Measurements from ENCODE around the gene CAPN14. TPM values are rescaled to one million over a fixed set of nuclear protein-coding genes. Genes with fewer than 3 reads are reported as not detected.
"Not testable (repeated sequence)": the region's sequence is repeated elsewhere in the genome, so short reads cannot be mapped to it uniquely, and the experiment has no call there.

The CAPN14 gene
- total RNA-seq, 1 experiment from 2014 or later, result not detected

DNA sequence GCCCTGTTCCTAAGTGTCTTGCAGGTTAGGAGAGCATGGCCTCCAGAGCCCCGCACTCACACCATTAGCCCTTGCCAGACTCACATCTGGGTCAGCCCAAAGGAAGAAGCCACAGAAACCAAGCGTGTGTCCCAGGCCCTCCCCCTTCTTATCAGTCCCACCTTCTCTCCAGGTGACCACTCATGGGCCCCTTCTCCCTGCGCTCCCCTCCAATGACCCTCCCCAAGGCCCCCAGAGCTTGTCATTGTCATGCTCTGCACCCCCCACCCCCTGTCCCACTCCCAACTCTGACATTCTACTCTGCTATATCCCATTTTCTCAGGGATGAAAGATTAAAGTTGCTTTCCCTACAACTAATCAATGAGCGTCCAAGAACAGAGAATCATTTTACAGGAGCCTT lies 30.1 kb downstream of the CAPN14 start:
- no TSS peak for BruUV-seq (replicated peaks)
- Histone ChIP-seq H3K9me3 (ENCODE audit: low read length) (no peaks in the 10 kb centered on the region), H3K4me2 (ENCODE audit: low read length) (no peak overlapping the region), H3K79me2 (ENCODE audit: low read length) (no peaks in the 10 kb centered on the region), H3K36me3 (ENCODE audit: low read depth, low read length) (no peaks in the 10 kb centered on the region), H3K27ac (ENCODE audit: low read length) (no peak overlapping the region), H3K9ac (ENCODE audit: low read length) (no peak overlapping the region), H3K9me2 (replicated peaks; ENCODE audit: low read length) (no peaks in the 10 kb centered on the region), H3F3A (ENCODE audit: low read length, unreplicated experiment) (no peaks in the 10 kb centered on the region), H2AFZ (ENCODE audit: low read length) (no peak overlapping the region), H3K4me1 (ENCODE audit: insufficient read depth, low read length) (no peaks in the 10 kb centered on the region), H4K20me1 (ENCODE audit: low read length) (no peaks in the 10 kb centered on the region), H3K4me3 (ENCODE audit: low read length) (no peak overlapping the region), H3K27me3 (ENCODE audit: low read length) (peaks cover 10% of the 10 kb centered on the region; the same call in 1 of the 2 replicates)
- ATAC-seq (no peak), DNase-seq (no peak)
- TF ChIP-seq, protein P1, sequence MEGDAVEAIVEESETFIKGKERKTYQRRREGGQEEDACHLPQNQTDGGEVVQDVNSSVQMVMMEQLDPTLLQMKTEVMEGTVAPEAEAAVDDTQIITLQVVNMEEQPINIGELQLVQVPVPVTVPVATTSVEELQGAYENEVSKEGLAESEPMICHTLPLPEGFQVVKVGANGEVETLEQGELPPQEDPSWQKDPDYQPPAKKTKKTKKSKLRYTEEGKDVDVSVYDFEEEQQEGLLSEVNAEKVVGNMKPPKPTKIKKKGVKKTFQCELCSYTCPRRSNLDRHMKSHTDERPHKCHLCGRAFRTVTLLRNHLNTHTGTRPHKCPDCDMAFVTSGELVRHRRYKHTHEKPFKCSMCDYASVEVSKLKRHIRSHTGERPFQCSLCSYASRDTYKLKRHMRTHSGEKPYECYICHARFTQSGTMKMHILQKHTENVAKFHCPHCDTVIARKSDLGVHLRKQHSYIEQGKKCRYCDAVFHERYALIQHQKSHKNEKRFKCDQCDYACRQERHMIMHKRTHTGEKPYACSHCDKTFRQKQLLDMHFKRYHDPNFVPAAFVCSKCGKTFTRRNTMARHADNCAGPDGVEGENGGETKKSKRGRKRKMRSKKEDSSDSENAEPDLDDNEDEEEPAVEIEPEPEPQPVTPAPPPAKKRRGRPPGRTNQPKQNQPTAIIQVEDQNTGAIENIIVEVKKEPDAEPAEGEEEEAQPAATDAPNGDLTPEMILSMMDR (conservative IDR thresholded peaks at IDR 0.05; ENCODE audit: low read depth, low read length), result no peak
- TF ChIP-seq EZH2phosphoT487 (IDR thresholded peaks at IDR 0.05; ENCODE audit: borderline replicate concordance, low read length) (no peak), EZH2 (IDR thresholded peaks at IDR 0.05; ENCODE audit: low read length, unreplicated experiment) (no peak)
- ChIA-PET POLR2A (ENCODE audit: unreplicated experiment) (no interaction called here), CTCF (no interaction called here)
- intact Hi-C loops (cut with micrococcal nuclease), result no loop called here

DNA sequence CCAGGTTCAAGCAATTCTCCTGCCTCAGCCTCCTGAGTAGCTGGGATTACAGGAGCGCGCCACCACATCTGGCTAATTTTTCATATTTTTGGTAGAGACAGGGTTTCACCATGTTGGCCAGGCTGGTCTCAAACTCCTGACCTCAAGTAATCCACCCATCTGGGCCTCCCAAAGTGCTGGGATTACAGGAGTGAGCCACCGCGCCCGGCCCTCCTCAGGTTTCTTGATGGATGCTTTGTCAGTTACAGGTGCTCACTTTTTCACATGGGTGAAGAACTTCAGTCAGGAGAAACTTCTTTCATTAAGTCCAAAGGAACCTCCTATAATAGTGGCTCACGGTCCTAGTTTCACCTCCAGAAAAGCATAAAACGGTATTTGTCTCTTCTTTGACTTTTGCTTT lies 33.3 kb downstream of the CAPN14 start:
- H4K20me1 ChIP-seq (ENCODE audit: low read length); intact Hi-C loops (cut with micrococcal nuclease); POLR2A ChIA-PET (ENCODE audit: unreplicated experiment); H3K4me3 ChIP-seq (ENCODE audit: low read length); H3K9me2 ChIP-seq (replicated peaks; ENCODE audit: low read length); BruUV-seq (replicated peaks); H3K9me3 ChIP-seq (ENCODE audit: low read length); H3K4me2 ChIP-seq (ENCODE audit: low read length); H3K4me1 ChIP-seq (ENCODE audit: insufficient read depth, low read length); CTCF ChIA-PET; DNase-seq; H2AFZ ChIP-seq (ENCODE audit: low read length); ATAC-seq; H3F3A ChIP-seq (ENCODE audit: low read length, unreplicated experiment); H3K36me3 ChIP-seq (ENCODE audit: low read depth, low read length); H3K79me2 ChIP-seq (ENCODE audit: low read length); H3K27ac ChIP-seq (ENCODE audit: low read length); H3K9ac ChIP-seq (ENCODE audit: low read length): not testable (repeated sequence)
- peaks cover 10% of the 10 kb centered on the region; the same call in 1 of the 2 replicates for H3K27me3 ChIP-seq (ENCODE audit: low read length)

DNA sequence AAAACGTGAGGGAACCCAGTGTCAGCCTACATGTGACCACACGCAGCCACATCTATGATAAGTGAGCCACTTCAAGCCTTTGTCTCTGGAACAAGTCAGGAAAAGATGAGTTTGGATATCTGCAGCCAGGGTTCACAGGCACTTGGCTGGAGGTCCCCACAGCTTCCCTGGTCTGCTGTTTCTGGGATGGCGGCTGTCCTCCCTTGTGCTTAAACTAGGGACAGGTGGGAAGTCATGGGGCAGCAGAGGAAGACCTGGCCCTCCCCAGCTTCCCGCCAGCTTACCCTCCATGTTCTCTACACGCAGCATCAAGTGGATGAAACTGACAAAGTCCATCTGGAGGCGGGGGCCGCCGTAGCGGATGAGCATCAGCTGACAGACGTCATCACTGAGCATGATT lies 40.6 kb downstream of the CAPN14 start:
- Histone ChIP-seq H3K4me1 (ENCODE audit: insufficient read depth, low read length) (no peaks in the 10 kb centered on the region), H3K9me3 (ENCODE audit: low read length) (no peaks in the 10 kb centered on the region), H4K20me1 (ENCODE audit: low read length) (no peaks in the 10 kb centered on the region), H3K9me2 (replicated peaks; ENCODE audit: low read length) (no peaks in the 10 kb centered on the region), H3K27me3 (ENCODE audit: low read length) (peaks cover 21% of the 10 kb centered on the region), H3K27ac (ENCODE audit: low read length) (no peak overlapping the region), H2AFZ (ENCODE audit: low read length) (no peak overlapping the region), H3K9ac (ENCODE audit: low read length) (no peak overlapping the region), H3K36me3 (ENCODE audit: low read depth, low read length) (no peaks in the 10 kb centered on the region), H3K79me2 (ENCODE audit: low read length) (no peaks in the 10 kb centered on the region), H3K4me2 (ENCODE audit: low read length) (no peak overlapping the region), H3F3A (ENCODE audit: low read length, unreplicated experiment) (no peaks in the 10 kb centered on the region), H3K4me3 (ENCODE audit: low read length) (no peak overlapping the region)
- intact Hi-C loops (cut with micrococcal nuclease), result no loop called here
- POLR2A ChIA-PET (ENCODE audit: unreplicated experiment), result no interaction called here
- TF ChIP-seq, protein P1 (conservative IDR thresholded peaks at IDR 0.05; ENCODE audit: low read depth, low read length), result no peak
- no peak for TF ChIP-seq EZH2 (IDR thresholded peaks at IDR 0.05; ENCODE audit: low read length, unreplicated experiment)
- no peak for TF ChIP-seq EZH2phosphoT487 (IDR thresholded peaks at IDR 0.05; ENCODE audit: borderline replicate concordance, low read length)
- DNase-seq, result no peak
- CTCF ChIA-PET, result no interaction called here
- BruUV-seq (replicated peaks), result no TSS peak
- ATAC-seq, result no peak

All from PC-3 (cell line).